Neural progenitor cell (in vitro differentiated cells): ENCODE measurements around the gene TTC38.

Source experiments
- CTCF ChIP-seq: fragments of 200-600 bp; sonication (generic); IDR thresholded peaks from 2 replicates; pipeline ENCODE4 v1.5.1; 2017; ENCODE audit warnings: antibody characterized with exemption, mild to moderate bottlenecking
- EZH2 ChIP-seq: fragments of 200-600 bp; sonication (generic); IDR thresholded peaks from 2 replicates; pipeline ENCODE4 v1.6.1; 2017; ENCODE audit warnings: antibody characterized with exemption, mild to moderate bottlenecking, moderate library complexity
- EZH2phosphoT487 ChIP-seq: fragments of 200-600 bp; sonication (generic); IDR thresholded peaks from 2 replicates; pipeline ENCODE4 v1.6.1; 2017; ENCODE audit warnings: antibody characterized with exemption

- TF ChIP-seq CTCF, result no peak
- TF ChIP-seq EZH2, result no peak
- TF ChIP-seq EZH2phosphoT487, result no peak
These were observed 37.4 kb upstream of the TTC38 start for GRCh38 chr22:46230262-46230901.
